PC-9 (cell line): ENCODE results near the gene VAMP8.

Experiments
- EZH2 ChIP-seq: fragments of 200-600 bp; sonication (generic); IDR thresholded peaks from 2 replicates; pipeline ENCODE4 v1.8.0; 2017; ENCODE audit warnings: antibody characterized with exemption, low read depth
- TF ChIP-seq, protein P1 (sequence below): fragments of 200-600 bp; sonication (generic); conservative IDR thresholded peaks from 2 replicates; pipeline ENCODE4 v1.6.1; 2017; ENCODE audit warnings: mixed run types, antibody characterized with exemption, mild to moderate bottlenecking, moderate library complexity

DNA sequence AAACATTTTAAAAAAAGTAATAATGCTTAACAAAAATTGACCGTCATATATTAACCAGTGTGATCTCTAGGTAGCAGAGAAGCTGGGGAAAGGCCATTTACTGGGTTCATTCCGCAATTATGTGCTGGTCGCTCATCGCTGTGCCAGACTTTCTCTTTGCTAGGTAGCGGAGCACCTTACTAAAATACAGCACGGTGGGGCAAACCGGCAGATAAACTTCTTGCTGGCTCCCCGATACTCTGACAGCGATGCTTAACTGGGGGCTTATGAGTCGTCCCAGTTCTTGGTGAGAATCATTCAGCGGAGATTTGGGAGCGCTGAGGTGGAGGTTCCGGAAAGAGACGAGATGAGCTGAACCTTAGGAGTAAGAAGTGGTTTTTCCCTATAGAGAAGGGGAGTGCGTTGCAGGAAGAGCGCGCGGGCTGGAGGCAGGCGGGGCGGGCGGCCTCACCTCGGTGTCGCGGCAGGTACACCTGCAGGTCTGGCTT, 33.9 kb downstream of the VAMP8 start:
- TF ChIP-seq, protein P1, sequence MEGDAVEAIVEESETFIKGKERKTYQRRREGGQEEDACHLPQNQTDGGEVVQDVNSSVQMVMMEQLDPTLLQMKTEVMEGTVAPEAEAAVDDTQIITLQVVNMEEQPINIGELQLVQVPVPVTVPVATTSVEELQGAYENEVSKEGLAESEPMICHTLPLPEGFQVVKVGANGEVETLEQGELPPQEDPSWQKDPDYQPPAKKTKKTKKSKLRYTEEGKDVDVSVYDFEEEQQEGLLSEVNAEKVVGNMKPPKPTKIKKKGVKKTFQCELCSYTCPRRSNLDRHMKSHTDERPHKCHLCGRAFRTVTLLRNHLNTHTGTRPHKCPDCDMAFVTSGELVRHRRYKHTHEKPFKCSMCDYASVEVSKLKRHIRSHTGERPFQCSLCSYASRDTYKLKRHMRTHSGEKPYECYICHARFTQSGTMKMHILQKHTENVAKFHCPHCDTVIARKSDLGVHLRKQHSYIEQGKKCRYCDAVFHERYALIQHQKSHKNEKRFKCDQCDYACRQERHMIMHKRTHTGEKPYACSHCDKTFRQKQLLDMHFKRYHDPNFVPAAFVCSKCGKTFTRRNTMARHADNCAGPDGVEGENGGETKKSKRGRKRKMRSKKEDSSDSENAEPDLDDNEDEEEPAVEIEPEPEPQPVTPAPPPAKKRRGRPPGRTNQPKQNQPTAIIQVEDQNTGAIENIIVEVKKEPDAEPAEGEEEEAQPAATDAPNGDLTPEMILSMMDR: no peak
- TF ChIP-seq EZH2: no peak
